HG02885 (cell line): ENCODE data around the gene ZNF428.
"Not testable (repeated sequence)": the region's sequence is repeated elsewhere in the genome, so short reads cannot be mapped to it uniquely, and the experiment has no call there.

Experiments
- ATAC-seq: cut with Tn5 transposase; IDR thresholded peaks from one replicate; pipeline ENCODE4 v1.9.1; 2021; ENCODE audit warnings: mild to moderate bottlenecking; ENCODE audit not compliant: unreplicated experiment, poor library complexity

The ZNF428 gene

GRCh38 chr19:43595605-43595998 is 23.8 kb downstream of the ZNF428 start:
- ATAC-seq, result peak; percentile 1

GRCh38 chr19:43594710-43595604 is 24.5 kb downstream of the ZNF428 start:
- peak; percentile 34 for ATAC-seq

DNA sequence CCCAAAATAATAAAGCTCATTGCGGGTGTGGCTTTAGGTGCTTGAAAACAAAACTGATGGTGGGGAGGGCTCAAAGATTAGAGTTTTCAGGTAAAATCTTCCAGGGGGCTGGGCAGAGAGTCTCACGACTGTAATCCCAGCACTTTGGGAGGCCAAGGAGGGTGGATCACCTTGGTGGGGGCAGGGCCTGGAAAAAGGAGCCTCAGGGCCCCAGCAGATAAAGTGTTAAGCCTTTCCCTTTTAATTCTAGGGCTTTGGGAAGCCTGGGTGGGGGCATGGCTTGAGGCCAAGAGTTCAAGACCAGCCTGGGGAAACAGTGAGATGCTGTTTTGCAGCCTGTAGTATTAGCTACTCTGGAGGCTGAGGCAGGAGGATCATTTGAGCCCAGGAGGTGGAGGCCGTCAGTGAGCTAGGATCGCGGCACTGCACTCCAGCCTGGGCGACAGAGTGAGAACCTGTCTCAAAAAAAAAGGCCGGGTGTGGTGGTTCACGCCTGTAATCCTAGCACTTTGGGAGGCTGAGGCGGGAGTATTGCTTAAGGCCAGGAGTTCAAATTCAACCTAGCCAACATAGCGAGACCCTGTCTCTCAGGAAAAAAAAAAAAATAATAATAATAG is 25.2 kb downstream of the ZNF428 start:
- no peak for ATAC-seq

DNA sequence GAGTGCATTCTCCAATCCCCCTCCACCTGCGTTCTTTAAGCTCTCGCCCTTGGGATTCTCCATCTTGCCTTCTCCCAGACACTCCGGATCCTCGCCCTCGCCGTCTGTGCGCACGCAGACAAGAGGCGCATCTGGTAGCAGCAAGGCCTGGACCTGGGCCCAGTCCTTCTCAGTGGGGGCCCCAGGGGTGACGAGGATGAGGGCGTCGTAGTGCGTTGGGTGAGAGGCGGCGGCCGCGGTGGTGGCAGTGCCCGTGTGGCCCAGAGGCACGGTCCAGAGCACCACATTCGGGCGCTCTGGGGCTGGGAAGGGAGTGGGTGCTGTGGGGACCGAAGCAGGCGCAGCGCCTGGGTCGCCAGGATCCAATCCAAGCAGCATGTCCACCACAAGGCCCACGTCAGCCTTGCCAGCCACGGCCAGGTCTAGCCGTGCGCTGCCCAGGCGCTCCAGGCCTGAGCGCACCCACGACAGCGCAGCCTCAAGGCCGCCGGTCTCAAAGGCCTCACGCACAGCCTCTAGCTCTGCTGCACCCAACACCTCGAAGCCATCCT is 26.6 kb downstream of the ZNF428 start:
- ATAC-seq, result no peak

DNA sequence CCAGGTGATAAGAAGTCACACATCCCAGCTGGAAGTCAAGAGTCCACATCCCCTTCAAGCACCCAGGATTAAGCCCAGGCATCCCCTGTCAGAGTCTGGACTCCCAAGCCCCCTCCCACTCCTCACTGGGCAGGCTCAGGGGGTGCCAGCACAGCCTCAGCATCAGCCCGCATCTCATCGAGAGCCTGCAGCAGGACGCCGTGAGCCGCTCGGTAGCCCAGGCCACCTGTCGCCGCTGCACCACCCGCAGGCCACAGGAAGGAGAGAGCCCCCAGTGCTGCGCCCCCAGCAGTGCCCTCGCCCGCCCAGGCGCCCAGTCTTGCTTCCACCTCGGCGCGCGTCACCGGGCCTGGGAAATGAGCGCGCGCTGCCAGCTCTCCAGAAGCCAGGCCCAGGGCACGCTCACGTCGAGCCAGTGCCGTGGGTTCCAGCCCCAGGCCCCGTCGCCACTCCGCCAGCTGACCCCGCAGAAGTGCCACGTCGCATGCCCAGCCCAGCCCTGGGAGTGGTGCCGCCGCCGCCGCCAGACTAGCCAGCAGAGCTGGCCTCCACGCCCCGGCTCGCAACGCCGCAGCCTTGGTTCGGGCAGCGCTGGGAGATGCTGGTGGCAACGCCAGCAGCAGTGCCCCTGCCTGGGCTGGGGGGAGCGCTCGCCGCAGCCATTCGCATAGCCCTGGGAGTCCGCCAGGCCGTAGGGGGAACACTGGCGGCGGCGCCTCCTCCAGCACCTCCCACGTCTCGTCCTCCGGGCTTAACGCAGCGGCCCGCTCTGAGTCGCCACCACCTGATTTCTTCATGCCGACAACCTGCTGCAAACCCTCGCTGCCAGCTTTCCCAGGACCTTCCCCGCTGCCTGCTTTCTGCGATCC is 27.3 kb downstream of the ZNF428 start:
- no peak for ATAC-seq

DNA sequence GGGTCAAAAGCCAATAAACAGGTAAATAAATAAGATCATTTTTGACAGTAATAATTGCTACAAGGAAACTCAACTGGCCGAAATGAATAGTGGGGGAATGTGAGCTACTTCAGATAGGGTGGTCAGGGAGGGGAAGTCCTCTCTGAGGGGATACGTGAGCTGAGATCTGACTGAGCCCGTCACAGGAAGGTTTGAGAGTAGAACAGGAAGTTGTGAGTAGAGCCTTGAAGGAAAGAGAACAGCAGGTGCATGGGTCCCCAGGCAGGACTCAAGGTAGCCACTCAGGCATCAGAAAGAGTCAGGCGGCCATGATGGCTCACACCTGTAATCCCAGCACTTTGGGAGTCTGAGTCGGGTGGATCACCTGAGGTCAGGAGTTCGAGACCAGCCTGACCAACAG is 29.8 kb downstream of the ZNF428 start:
- no peak for ATAC-seq

- no peak for ATAC-seq
These were observed 30.2 kb downstream of the ZNF428 start for GRCh38 chr19:43589277-43589676.

DNA sequence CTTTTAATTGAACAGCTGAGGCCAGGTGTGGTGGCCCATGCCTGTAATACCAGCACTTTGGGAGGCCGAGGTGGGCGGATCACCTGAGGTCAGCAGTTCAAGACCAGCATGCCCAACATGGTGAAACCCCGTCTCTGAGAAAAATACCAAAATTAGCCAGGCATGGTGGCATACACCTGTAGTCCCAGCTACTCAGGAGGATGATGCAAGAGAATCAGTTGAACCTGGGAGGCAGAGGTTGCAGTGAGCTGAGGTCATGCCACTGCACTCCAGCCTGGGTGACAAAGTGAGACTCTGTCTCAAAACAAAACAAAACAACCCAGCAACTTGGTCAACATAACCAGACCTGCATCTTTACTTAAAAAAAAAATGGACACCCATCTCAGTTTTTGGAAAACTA is 32.4 kb downstream of the ZNF428 start:
- not testable (repeated sequence) for ATAC-seq

GRCh38 chr19:43586346-43586745 is 33.1 kb downstream of the ZNF428 start:
- no peak for ATAC-seq

- no peak for ATAC-seq
These were observed 34.9 kb downstream of the ZNF428 start for GRCh38 chr19:43584484-43584883.

DNA sequence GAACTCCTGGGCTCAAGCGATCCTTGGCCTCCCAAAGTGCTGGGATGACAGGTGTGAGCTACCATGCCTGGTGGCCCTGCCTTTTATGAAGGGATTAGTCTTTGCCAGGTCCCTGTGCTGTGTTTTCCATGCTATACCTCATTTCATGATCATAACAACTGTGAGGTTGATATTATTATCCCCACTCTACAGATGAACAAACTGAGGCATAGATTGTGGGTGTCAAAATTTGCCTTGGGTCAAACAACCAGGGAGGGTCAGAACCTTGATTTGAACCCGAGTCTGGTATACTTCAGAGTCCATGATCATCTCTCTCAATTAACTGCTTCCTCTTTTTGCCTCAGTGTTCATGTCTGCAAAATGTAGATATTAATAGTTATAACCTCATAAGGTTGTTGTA is 36.9 kb downstream of the ZNF428 start:
- no peak for ATAC-seq

DNA sequence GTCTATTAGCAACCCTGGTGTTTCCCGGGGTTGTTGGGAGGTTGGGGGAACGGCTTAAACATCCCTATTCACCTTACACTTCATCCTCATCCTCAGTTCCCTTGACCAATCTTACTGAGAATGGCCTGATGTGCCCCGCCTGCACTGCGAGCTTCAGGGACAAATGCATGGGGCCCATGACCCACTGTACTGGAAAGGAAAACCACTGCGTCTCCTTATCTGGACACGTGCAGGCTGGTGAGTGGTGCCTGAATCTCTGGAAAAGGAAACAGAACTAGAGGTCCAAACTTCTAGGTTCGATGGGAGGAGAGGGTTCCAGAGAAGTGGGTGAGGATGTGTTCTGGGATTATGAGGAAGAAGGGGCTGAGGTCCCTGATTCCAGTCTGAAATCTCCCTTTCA is 38.0 kb downstream of the ZNF428 start:
- no peak for ATAC-seq

DNA sequence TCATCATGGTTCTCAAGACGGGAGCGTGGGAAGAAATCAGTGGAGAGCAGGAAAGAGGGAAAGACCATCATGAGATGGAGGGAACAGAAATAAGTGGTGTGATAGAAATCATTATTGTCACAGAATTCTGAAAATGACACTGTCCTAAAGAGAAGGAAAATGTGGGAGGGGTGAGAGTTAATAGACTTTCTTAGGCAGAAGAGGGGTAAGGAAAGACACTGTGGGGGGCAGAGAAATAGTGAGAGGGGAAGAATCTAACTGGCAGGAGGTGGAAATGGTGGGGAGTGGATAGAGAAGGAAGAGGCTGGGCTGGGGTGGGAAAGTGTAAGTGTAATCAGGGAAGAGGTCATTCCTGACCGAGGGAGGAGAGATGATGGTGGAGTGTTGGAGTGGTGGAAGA is 40.6 kb downstream of the ZNF428 start:
- no peak for ATAC-seq

DNA sequence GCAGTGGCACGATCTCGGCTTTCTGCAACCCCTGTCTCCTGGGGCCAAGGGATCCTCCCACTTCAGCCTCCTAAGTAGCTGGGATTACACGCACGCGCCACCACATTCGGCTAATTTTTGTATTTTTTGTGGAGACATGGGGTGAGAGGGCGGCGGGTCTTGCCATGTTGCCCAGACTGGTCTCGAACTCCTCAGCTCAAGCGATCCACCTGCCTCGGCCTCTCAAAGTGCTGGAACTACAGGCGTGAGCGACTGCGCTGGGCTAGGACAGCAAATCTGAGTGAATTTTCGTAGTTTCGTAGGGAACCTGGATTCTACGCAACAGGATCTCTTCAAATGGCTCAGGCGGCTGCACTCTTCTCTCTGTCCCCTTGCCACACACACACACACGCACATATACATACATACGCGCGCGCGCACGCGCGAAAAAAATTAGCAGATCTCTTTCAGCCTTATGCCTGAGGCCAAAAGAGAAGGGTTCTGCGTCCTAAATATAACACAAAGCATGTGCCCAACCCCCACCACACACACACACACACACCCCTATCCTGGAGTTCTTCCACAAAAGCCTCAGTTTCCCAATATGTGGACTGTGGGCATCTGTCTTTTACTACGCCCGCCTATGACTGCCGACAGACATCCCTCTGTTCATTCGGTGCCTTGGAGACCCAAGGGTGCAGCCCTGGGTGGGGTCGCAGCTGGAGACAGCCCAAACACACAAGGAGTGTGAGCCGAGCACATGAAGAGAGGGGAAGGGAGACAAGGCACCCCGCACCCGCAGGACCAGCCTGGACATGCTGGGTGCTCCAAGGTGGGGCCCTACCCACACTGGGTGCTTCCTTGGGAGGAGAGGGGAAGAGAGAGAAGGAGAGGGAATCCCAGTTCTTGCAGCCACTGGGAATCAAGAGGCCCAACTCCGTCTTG is 43.2 kb downstream of the ZNF428 start:
- no peak for ATAC-seq

- peak; percentile 97 for ATAC-seq
These were observed 44.1 kb downstream of the ZNF428 start, which contains the start of the genes PINLYP and XRCC1 for GRCh38 chr19:43575156-43575950. Gene PINLYP, plus strand, starts transcription at chr19:43575801. Its CDS starts 1,391 bp downstream, at chr19:43577192. Gene XRCC1, minus strand, starts transcription at chr19:43575527. Its CDS starts 69 bp downstream, at chr19:43575458.

DNA sequence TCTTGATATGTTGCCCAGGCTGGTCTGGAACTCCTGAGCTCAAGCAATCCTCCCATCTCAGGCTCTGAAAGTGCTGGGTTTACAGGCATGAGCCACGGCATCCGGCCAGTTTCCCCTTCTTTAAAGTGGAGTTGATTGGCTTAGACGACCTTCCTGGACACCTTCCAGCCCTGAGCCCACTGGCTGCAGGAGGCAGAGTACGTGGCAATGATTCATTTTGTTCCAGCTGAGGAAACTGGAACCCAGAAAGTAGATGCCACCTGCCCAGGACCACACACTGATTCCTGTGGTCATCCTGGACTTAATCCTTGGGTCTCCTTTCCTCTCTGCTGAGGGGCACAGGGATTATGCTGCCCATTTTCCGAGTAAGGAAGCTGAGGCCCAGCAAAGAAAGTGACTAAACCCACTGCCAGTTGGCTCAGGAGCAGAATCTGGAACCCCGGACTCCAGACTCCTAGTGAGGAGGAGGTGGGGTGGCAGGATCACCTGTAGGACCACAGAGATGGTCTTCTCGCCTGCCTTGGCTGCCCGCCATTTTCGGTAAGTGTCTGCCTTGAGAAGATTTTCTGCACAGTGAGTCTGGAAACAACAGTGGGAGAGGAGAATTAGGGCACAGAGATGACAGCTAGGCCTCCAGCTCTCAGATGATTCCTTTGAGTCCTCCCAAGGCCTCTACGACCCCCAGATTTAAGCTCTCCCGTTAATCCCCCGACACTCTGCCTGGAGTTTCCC is 44.8 kb downstream of the ZNF428 start:
- ATAC-seq, result no peak

- no peak for ATAC-seq
These were observed 47.2 kb downstream of the ZNF428 start for GRCh38 chr19:43572171-43572588.
